Adrenal gland (tissue), 5 donors: ENCODE results near the gene ESYT2.

Source experiments
- POLR2A ChIP-seq, 2 donors: fragments of 450-650 bp; IDR thresholded peaks; one replicate each; pipeline ENCODE4 v1.6.1; 2017; ENCODE audit warnings: antibody characterized with exemption in 2 of 2, mild to moderate bottlenecking in 2 of 2, moderate library complexity in 1 of 2
- TF ChIP-seq, protein P1 (sequence below), 6 experiments: fragments of 450-650 bp in 4 of 6; fragments of 200-600 bp in 2 of 6; sonication (generic) in 1 of 6; IDR thresholded peaks; 1 replicate in 5 of 6; 2 replicates in 1 of 6; pipeline versions ENCODE4 v1.5.1 to v1.8.0; 2016 to 2021; ENCODE audit warnings: antibody characterized with exemption in 6 of 6, mild to moderate bottlenecking in 2 of 6, moderate library complexity in 1 of 6
- donor health status: DM: no; HTN: no; CAD: no.

GRCh38 chr7:158759749-158760444 is 69.4 kb downstream of the ESYT2 start:
- TF ChIP-seq, protein P1, sequence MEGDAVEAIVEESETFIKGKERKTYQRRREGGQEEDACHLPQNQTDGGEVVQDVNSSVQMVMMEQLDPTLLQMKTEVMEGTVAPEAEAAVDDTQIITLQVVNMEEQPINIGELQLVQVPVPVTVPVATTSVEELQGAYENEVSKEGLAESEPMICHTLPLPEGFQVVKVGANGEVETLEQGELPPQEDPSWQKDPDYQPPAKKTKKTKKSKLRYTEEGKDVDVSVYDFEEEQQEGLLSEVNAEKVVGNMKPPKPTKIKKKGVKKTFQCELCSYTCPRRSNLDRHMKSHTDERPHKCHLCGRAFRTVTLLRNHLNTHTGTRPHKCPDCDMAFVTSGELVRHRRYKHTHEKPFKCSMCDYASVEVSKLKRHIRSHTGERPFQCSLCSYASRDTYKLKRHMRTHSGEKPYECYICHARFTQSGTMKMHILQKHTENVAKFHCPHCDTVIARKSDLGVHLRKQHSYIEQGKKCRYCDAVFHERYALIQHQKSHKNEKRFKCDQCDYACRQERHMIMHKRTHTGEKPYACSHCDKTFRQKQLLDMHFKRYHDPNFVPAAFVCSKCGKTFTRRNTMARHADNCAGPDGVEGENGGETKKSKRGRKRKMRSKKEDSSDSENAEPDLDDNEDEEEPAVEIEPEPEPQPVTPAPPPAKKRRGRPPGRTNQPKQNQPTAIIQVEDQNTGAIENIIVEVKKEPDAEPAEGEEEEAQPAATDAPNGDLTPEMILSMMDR (IDR thresholded peaks at IDR 0.05) = no peak
- no peak for TF ChIP-seq POLR2A (IDR thresholded peaks at IDR 0.05)
